DMS153 treated with DMSO at 0.1 percent for 48 hours (cell line): ENCODE measurements around the gene DUSP1.

Experiments used
- DNase-seq: peaks from one replicate; lab custom pipeline; 2025; ENCODE audit not compliant: unreplicated experiment; lab: John Stamatoyannopoulos, UW

The DUSP1 gene

GRCh38 chr5:172745838-172746237 is 25.2 kb downstream of the DUSP1 start:
- no peak for DNase-seq

- no peak for DNase-seq
Observed at GRCh38 chr5:172745406-172745805, 25.6 kb downstream of the DUSP1 start.

- DNase-seq, result no peak
Observed at GRCh38 chr5:172744123-172745104, 26.6 kb downstream of the DUSP1 start.

- DNase-seq, result no peak
Observed at GRCh38 chr5:172743112-172743959, 27.7 kb downstream of the DUSP1 start.

- DNase-seq, result no peak
Observed at GRCh38 chr5:172741206-172741582, 29.8 kb downstream of the DUSP1 start.

- DNase-seq, result no peak
Observed at GRCh38 chr5:172740428-172741205, 30.4 kb downstream of the DUSP1 start.

GRCh38 chr5:172739375-172739774 is 31.6 kb downstream of the DUSP1 start:
- DNase-seq, result no peak

- no peak for DNase-seq
Observed at GRCh38 chr5:172736508-172737135, 34.4 kb downstream of the DUSP1 start.

GRCh38 chr5:172735141-172735831 is 35.7 kb downstream of the DUSP1 start:
- DNase-seq, result no peak

- DNase-seq, result no peak
Observed at GRCh38 chr5:172733974-172734346, 37.0 kb downstream of the DUSP1 start.

GRCh38 chr5:172733131-172733973 is 37.6 kb downstream of the DUSP1 start:
- DNase-seq, result no peak

- DNase-seq, result no peak
Observed at GRCh38 chr5:172732201-172732865, 38.7 kb downstream of the DUSP1 start.

- DNase-seq, result no peak
Observed at GRCh38 chr5:172731680-172732074, 39.3 kb downstream of the DUSP1 start.

GRCh38 chr5:172730981-172731679 is 39.9 kb downstream of the DUSP1 start:
- DNase-seq, result no peak

- DNase-seq, result no peak
Observed at GRCh38 chr5:172730222-172730621, 40.8 kb downstream of the DUSP1 start.

- DNase-seq, result no peak
Observed at GRCh38 chr5:172729588-172729987, 41.4 kb downstream of the DUSP1 start.

GRCh38 chr5:172728481-172729241 is 42.3 kb downstream of the DUSP1 start:
- no peak for DNase-seq
